ENCODE data around the gene PIEZO1.
A peak's percentile ranks its signal among the peaks of the same experiment; 100 is the strongest.

Gene PIEZO1

GRCh38 chr16:88807626-88808453 lies 22.8 kb upstream of the PIEZO1 start:
- H3K4me3 ChIP-seq (replicated peaks in 1 of 2; ENCODE audit: low read depth in 2 of 2, low read length in 2 of 2) = no peak overlapping the region
- DNase-seq (ENCODE audit: low read depth in 2 of 2) = no peak
- TF ChIP-seq, protein P1, sequence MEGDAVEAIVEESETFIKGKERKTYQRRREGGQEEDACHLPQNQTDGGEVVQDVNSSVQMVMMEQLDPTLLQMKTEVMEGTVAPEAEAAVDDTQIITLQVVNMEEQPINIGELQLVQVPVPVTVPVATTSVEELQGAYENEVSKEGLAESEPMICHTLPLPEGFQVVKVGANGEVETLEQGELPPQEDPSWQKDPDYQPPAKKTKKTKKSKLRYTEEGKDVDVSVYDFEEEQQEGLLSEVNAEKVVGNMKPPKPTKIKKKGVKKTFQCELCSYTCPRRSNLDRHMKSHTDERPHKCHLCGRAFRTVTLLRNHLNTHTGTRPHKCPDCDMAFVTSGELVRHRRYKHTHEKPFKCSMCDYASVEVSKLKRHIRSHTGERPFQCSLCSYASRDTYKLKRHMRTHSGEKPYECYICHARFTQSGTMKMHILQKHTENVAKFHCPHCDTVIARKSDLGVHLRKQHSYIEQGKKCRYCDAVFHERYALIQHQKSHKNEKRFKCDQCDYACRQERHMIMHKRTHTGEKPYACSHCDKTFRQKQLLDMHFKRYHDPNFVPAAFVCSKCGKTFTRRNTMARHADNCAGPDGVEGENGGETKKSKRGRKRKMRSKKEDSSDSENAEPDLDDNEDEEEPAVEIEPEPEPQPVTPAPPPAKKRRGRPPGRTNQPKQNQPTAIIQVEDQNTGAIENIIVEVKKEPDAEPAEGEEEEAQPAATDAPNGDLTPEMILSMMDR (IDR thresholded peaks at IDR 0.05; ENCODE audit: low read depth, low read length) = no peak

- TF ChIP-seq, protein P1 (IDR thresholded peaks at IDR 0.05; ENCODE audit: low read depth, low read length) = no peak
- no peak for DNase-seq (ENCODE audit: low read depth in 2 of 2)
- no peak overlapping the region for H3K4me3 ChIP-seq (replicated peaks in 1 of 2; ENCODE audit: low read depth in 2 of 2, low read length in 2 of 2)
Measured at GRCh38 chr16:88807142-88807625, 22.2 kb upstream of the PIEZO1 start.

- no peak for DNase-seq (ENCODE audit: low read depth in 2 of 2)
- TF ChIP-seq, protein P1 (IDR thresholded peaks at IDR 0.05; ENCODE audit: low read depth, low read length) = no peak
- no peak overlapping the region for H3K4me3 ChIP-seq (replicated peaks in 1 of 2; ENCODE audit: low read depth in 2 of 2, low read length in 2 of 2)
Measured at GRCh38 chr16:88806491-88807111, 21.6 kb upstream of the PIEZO1 start.

DNA sequence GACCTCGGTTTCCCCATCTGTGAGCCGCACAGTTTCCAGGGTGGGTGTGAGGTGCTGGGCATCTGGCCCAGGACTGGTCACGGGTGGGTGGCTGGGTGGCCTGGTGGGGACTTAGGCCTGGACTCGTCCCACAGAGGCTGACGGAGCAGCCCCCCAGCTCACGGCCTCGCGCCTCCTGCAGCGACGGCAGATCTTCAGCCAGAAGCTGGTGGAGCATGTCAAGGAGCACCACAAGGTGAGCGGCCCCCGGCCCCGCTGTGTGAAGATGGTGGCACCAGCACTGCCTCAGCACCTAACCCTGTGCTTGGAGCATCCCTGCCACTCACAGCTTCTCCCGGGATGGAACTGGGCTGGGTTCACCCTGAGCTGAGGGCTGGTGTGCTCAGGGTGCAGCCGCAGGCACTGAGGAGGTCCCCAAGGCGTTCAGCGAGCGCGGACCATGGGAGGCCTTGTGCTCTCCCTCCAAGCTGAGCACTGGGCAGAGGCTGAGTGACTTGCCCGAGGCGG lies 20.9 kb upstream of the PIEZO1 start:
- TF ChIP-seq, protein P1 (IDR thresholded peaks at IDR 0.05; ENCODE audit: low read depth, low read length) = no peak
- no peak overlapping the region for H3K4me3 ChIP-seq (replicated peaks in 1 of 2; ENCODE audit: low read depth in 2 of 2, low read length in 2 of 2)
- DNase-seq (ENCODE audit: low read depth in 2 of 2) = no peak

GRCh38 chr16:88805340-88805715 lies 20.3 kb upstream of the PIEZO1 start:
- H3K4me3 ChIP-seq (replicated peaks in 1 of 2; ENCODE audit: low read depth in 2 of 2, low read length in 2 of 2) = no peak overlapping the region
- DNase-seq (ENCODE audit: low read depth in 2 of 2) = no peak

DNA sequence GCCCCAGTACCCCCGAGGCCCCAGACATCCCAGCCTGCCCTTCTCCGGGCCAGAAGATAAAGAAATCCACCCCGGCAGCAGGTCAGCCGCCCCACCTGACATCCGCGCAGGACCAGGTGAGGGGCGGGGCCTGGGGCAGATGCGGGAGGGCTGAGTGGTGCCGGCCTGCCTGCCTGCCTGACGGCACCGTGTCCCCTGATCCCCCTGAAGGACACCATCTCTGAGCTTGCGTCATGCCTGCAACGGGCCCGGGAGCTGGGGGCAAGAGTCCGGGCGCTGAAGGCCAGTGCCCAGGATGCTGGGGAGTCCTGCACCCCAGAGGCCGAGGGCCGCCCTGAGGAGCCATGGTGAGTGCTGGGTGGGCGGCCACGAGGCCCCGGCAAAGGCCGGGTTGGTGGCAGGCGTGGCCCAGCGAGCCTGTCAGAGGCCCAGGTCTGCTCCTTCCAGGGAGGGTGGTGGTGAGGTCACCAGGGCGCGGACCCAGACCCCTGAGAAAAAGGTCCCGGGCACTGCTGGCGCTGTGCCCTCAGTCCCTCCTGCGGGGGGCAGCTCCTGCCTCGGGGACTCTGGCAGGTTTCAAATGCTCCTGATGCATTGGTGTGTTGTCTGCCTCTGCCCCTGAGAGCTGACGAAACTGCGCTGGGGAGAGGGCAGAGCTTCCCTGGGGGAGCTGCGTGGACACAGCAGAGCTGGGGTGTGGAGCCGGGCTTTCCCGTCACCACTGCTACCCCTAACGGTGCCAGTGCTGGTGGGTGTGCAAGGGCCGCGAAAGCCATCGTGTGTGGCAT lies 19.7 kb upstream of the PIEZO1 start:
- H3K4me3 ChIP-seq (replicated peaks in 1 of 2; ENCODE audit: low read depth in 2 of 2, low read length in 2 of 2) = peak overlapping the region; percentile 35 to 64

More at GRCh38 chr16:88805340-88805715, 20.3 kb upstream of the PIEZO1 start:
- TF ChIP-seq, protein P1 (IDR thresholded peaks at IDR 0.05; ENCODE audit: low read depth, low read length) = no peak

More for the DNA sequence above, 19.7 kb upstream of the PIEZO1 start:
- no peak for DNase-seq (ENCODE audit: low read depth in 2 of 2)
- TF ChIP-seq, protein P1 (IDR thresholded peaks at IDR 0.05; ENCODE audit: low read depth, low read length) = no peak
